Vagina (tissue), 2 donors: ENCODE results near the gene TPCN2.

Experiments used
- CTCF ChIP-seq, 3 experiments: fragments of 450-650 bp in 2 of 3; fragments of 200-600 bp in 1 of 3; sonication (generic) in 1 of 3; IDR thresholded peaks; one replicate each; pipeline ENCODE4 v1.5.1; 2017 to 2019; ENCODE audit warnings: antibody characterized with exemption in 3 of 3, mild to moderate bottlenecking in 2 of 3, moderate library complexity in 2 of 3
- POLR2A ChIP-seq, 2 donors: fragments of 450-650 bp; IDR thresholded peaks; one replicate each; pipeline ENCODE4 v1.6.1; 2017; ENCODE audit warnings: antibody characterized with exemption in 2 of 2, mild to moderate bottlenecking in 2 of 2, moderate library complexity in 2 of 2
- POLR2AphosphoS5 ChIP-seq, 2 donors: sonication (generic); formaldehyde crosslinking; IDR thresholded peaks; one replicate each; pipeline ENCODE4 v1.9.0; 2017; ENCODE audit warnings: antibody characterized with exemption in 2 of 2, mild to moderate bottlenecking in 2 of 2, low read depth in 1 of 2; ENCODE audit not compliant: insufficient read depth in 1 of 2

- TF ChIP-seq CTCF (IDR thresholded peaks at IDR 0.05) (no peak), POLR2AphosphoS5 (IDR thresholded peaks at IDR 0.05; ENCODE audit: insufficient read depth in 1 of 2, low read depth in 1 of 2) (no peak), POLR2A (IDR thresholded peaks at IDR 0.05) (no peak)
Observed at GRCh38 chr11:69122326-69122629, 73.5 kb downstream of the TPCN2 start.
